ENCODE results near the gene SLC13A4. TPM values are rescaled to one million over a fixed set of nuclear protein-coding genes. Genes with fewer than 3 reads are reported as not detected.
"Not testable (repeated sequence)": the region's sequence is repeated elsewhere in the genome, so short reads cannot be mapped to it uniquely, and the experiment has no call there.

The SLC13A4 gene
- total RNA-seq, 1 donor from 2014 or later: not detected

DNA sequence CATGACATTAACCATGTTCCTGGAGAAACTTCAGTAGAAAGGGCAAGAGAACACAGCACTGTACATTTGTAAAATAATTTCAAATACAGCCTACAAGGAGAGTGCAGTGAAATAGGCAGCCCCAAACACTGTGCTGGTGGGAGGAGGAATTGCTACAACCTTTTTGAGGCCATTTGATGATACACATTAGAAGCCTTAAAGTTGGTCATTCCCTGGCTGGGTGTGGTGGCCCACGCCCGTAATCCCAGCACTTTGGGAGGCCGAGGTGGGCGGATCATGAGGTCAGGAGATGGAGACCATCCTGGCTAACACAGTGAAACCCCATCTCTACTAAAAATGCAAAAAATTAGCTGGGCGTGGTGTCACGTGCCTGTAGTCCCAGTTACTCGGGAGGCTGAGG is 35.4 kb downstream of the SLC13A4 start:
- H3K9me3 Mint-ChIP-seq; H3K27ac Mint-ChIP-seq; DNase-seq (ENCODE audit: low spot score); H3K4me3 Mint-ChIP-seq (ENCODE audit: low read depth); intact Hi-C loops (cut with micrococcal nuclease); H3K27me3 Mint-ChIP-seq (ENCODE audit: low read depth); H3K36me3 Mint-ChIP-seq (ENCODE audit: low read depth); H3K4me1 Mint-ChIP-seq (ENCODE audit: low read depth): not testable (repeated sequence)

GRCh38 chr7:135692055-135692454 is 35.9 kb downstream of the SLC13A4 start:
- no peaks in the 10 kb centered on the region for H3K9me3 Mint-ChIP-seq
- no peak overlapping the region for H3K27ac Mint-ChIP-seq
- intact Hi-C loops (cut with micrococcal nuclease): no loop called here
- DNase-seq (ENCODE audit: low spot score): no peak
- no peaks in the 10 kb centered on the region for H3K4me1 Mint-ChIP-seq (ENCODE audit: low read depth)
- no peaks in the 10 kb centered on the region for H3K27me3 Mint-ChIP-seq (ENCODE audit: low read depth)
- H3K4me3 Mint-ChIP-seq (ENCODE audit: low read depth): no peak overlapping the region
- no peaks in the 10 kb centered on the region for H3K36me3 Mint-ChIP-seq (ENCODE audit: low read depth)

DNA sequence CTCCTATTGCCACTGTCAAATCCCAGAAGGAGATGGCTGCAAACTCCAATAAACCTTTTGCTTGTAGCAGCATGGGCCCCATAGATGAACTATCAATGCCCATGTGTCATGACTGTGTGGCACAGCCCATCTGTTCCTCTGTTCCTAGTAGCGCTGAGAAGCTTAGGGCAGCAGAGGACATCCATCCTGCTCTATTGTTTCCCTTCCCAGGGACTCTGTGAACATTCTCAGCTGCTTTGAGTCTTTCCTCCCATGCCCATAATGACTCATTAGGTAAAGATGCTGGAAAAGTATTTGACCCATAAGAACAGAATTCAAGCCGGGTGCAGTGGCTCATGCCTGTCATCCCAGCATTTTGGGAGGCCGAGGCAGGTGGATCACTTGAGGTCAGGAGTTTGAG is 37.4 kb downstream of the SLC13A4 start:
- intact Hi-C loops (cut with micrococcal nuclease): no loop called here
- no peaks in the 10 kb centered on the region for H3K4me1 Mint-ChIP-seq (ENCODE audit: low read depth)
- H3K4me3 Mint-ChIP-seq (ENCODE audit: low read depth): no peak overlapping the region
- no peaks in the 10 kb centered on the region for H3K27me3 Mint-ChIP-seq (ENCODE audit: low read depth)
- H3K9me3 Mint-ChIP-seq: no peaks in the 10 kb centered on the region
- no peak for DNase-seq (ENCODE audit: low spot score)
- H3K27ac Mint-ChIP-seq: no peak overlapping the region
- H3K36me3 Mint-ChIP-seq (ENCODE audit: low read depth): no peaks in the 10 kb centered on the region

GRCh38 chr7:135687466-135687865 is 40.5 kb downstream of the SLC13A4 start:
- Mint-ChIP-seq H3K4me3 (ENCODE audit: low read depth) (no peak overlapping the region), H3K4me1 (ENCODE audit: low read depth) (no peaks in the 10 kb centered on the region), H3K36me3 (ENCODE audit: low read depth) (no peaks in the 10 kb centered on the region), H3K27ac (no peak overlapping the region), H3K9me3 (no peaks in the 10 kb centered on the region), H3K27me3 (ENCODE audit: low read depth) (no peaks in the 10 kb centered on the region)
- intact Hi-C loops (cut with micrococcal nuclease): no loop called here
- DNase-seq (ENCODE audit: low spot score): no peak

- Mint-ChIP-seq H3K27me3 (ENCODE audit: low read depth) (no peaks in the 10 kb centered on the region), H3K27ac (no peak overlapping the region), H3K4me1 (ENCODE audit: low read depth) (peaks cover 7% of the 10 kb centered on the region), H3K4me3 (ENCODE audit: low read depth) (no peak overlapping the region), H3K9me3 (no peaks in the 10 kb centered on the region), H3K36me3 (ENCODE audit: low read depth) (no peaks in the 10 kb centered on the region)
- intact Hi-C loops (cut with micrococcal nuclease): no loop called here
- no peak for DNase-seq (ENCODE audit: low spot score)
These were observed 42.5 kb downstream of the SLC13A4 start for GRCh38 chr7:135685306-135686084.

- DNase-seq (ENCODE audit: low spot score): no peak
- peaks cover 9% of the 10 kb centered on the region for H3K4me1 Mint-ChIP-seq (ENCODE audit: low read depth)
- H3K27me3 Mint-ChIP-seq (ENCODE audit: low read depth): no peaks in the 10 kb centered on the region
- intact Hi-C loops (cut with micrococcal nuclease): no loop called here
- H3K36me3 Mint-ChIP-seq (ENCODE audit: low read depth): no peaks in the 10 kb centered on the region
- no peak overlapping the region for H3K27ac Mint-ChIP-seq
- no peak overlapping the region for H3K4me3 Mint-ChIP-seq (ENCODE audit: low read depth)
- no peaks in the 10 kb centered on the region for H3K9me3 Mint-ChIP-seq
These were observed 43.3 kb downstream of the SLC13A4 start for GRCh38 chr7:135684699-135685098.

DNA sequence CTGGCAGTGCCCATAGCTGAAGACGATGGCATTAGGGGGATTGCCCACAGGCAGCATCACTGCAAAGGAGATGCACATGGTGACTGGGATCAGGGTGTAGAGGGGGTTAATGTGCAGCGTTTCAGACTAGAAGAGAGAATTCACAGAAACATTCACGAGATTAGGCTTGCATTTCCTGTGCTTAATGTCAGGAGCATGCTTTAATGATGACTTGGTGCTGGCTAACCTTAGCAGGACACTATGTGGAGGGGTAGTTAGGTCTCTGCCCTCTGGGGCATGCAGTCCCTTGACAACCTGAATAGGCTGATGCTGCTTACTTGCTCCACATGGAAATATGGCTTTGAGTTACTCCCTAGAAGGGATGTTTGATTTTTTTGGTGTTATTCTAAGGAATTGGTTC is 43.9 kb downstream of the SLC13A4 start:
- Mint-ChIP-seq H3K4me1 (ENCODE audit: low read depth) (peaks cover 9% of the 10 kb centered on the region), H3K27me3 (ENCODE audit: low read depth) (no peaks in the 10 kb centered on the region), H3K9me3 (no peaks in the 10 kb centered on the region), H3K27ac (no peak overlapping the region), H3K4me3 (ENCODE audit: low read depth) (no peak overlapping the region), H3K36me3 (ENCODE audit: low read depth) (no peaks in the 10 kb centered on the region)
- intact Hi-C loops (cut with micrococcal nuclease): no loop called here
- no peak for DNase-seq (ENCODE audit: low spot score)

GRCh38 chr7:135683609-135684008 is 44.4 kb downstream of the SLC13A4 start:
- Mint-ChIP-seq H3K4me1 (ENCODE audit: low read depth) (peaks cover 9% of the 10 kb centered on the region), H3K4me3 (ENCODE audit: low read depth) (no peak overlapping the region), H3K9me3 (no peaks in the 10 kb centered on the region), H3K36me3 (ENCODE audit: low read depth) (no peaks in the 10 kb centered on the region), H3K27me3 (ENCODE audit: low read depth) (no peaks in the 10 kb centered on the region), H3K27ac (no peak overlapping the region)
- intact Hi-C loops (cut with micrococcal nuclease): no loop called here
- no peak for DNase-seq (ENCODE audit: low spot score)

DNA sequence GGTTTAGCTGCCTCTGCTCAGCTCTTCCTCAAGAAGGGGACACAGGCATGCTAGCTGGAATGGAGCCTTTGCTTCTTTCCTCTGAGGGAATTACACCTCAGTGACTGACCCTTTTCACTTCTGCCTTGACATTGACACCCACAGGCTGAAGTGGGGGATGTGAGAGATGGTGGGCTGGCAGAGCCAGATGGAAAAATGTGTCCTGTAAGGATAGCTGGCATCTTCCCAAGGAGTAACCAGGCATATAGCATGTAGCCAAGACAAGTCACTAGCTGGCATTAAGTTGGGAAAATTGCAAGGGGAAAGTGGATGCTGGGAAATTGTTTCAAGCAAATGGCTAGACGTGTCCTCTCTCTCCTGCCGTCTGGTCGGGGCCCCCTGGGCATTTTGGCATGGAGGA is 45.8 kb downstream of the SLC13A4 start:
- intact Hi-C loops (cut with micrococcal nuclease): no loop called here

DNA sequence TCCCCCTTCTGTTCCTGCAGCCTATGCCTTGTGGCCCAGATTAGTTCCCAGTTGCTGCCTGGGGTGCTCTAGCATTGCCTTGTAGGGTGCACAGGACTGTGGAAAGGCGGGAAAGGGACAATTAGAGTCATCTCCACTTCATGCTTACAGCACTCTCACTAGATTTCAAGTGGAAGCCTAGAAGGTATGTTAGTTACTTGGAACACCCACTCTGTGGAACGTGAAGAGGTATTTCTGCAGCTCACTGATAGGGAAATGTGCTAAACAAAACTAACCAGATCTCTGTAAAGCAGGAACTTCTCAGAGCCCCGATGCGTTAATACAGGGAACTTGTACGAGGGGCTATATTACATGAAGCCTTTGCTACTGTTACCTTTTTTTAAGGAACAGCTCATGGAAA is 46.2 kb downstream of the SLC13A4 start:
- no peak overlapping the region for H3K4me3 Mint-ChIP-seq (ENCODE audit: low read depth)
- peaks cover 9% of the 10 kb centered on the region for H3K4me1 Mint-ChIP-seq (ENCODE audit: low read depth)
- peaks cover 14% of the 10 kb centered on the region for H3K36me3 Mint-ChIP-seq (ENCODE audit: low read depth)
- DNase-seq (ENCODE audit: low spot score): no peak
- no peaks in the 10 kb centered on the region for H3K9me3 Mint-ChIP-seq
- intact Hi-C loops (cut with micrococcal nuclease): no loop called here
- H3K27ac Mint-ChIP-seq: no peak overlapping the region
- H3K27me3 Mint-ChIP-seq (ENCODE audit: low read depth): no peaks in the 10 kb centered on the region

More for the DNA sequence above, 45.8 kb downstream of the SLC13A4 start:
- peaks cover 10% of the 10 kb centered on the region for H3K36me3 Mint-ChIP-seq (ENCODE audit: low read depth)
- H3K27ac Mint-ChIP-seq: no peak overlapping the region
- no peaks in the 10 kb centered on the region for H3K9me3 Mint-ChIP-seq
- DNase-seq (ENCODE audit: low spot score): no peak
- H3K4me3 Mint-ChIP-seq (ENCODE audit: low read depth): no peak overlapping the region
- H3K27me3 Mint-ChIP-seq (ENCODE audit: low read depth): no peaks in the 10 kb centered on the region
- peaks cover 9% of the 10 kb centered on the region for H3K4me1 Mint-ChIP-seq (ENCODE audit: low read depth)

GRCh38 chr7:135678612-135679575 is 49.1 kb downstream of the SLC13A4 start:
- no peak for DNase-seq (ENCODE audit: low spot score)
- H3K27me3 Mint-ChIP-seq (ENCODE audit: low read depth): no peaks in the 10 kb centered on the region
- peaks cover 34% of the 10 kb centered on the region for H3K36me3 Mint-ChIP-seq (ENCODE audit: low read depth)
- no peak overlapping the region for H3K27ac Mint-ChIP-seq
- intact Hi-C loops (cut with micrococcal nuclease): loop anchor here (10.0 kb wide), 1 partner anchor 326 kb away; no protein-coding TSS in a partner anchor
- H3K4me1 Mint-ChIP-seq (ENCODE audit: low read depth): peaks cover 9% of the 10 kb centered on the region
- H3K9me3 Mint-ChIP-seq: no peaks in the 10 kb centered on the region
- H3K4me3 Mint-ChIP-seq (ENCODE audit: low read depth): no peak overlapping the region

GRCh38 chr7:135673360-135673706 is 54.7 kb downstream of the SLC13A4 start:
- intact Hi-C loops (cut with micrococcal nuclease): loop anchor here (10.0 kb wide), 1 partner anchor 331 kb away; no protein-coding TSS in a partner anchor
- Mint-ChIP-seq H3K9me3 (no peaks in the 10 kb centered on the region), H3K36me3 (ENCODE audit: low read depth) (peaks cover 47% of the 10 kb centered on the region), H3K27ac (no peak overlapping the region), H3K4me1 (ENCODE audit: low read depth) (peaks cover 7% of the 10 kb centered on the region), H3K4me3 (ENCODE audit: low read depth) (no peak overlapping the region), H3K27me3 (ENCODE audit: low read depth) (no peaks in the 10 kb centered on the region)
- DNase-seq (ENCODE audit: low spot score): no peak
